Measurements from ENCODE around the gene ARL6IP4. TPM values are rescaled to one million over a fixed set of nuclear protein-coding genes. Genes with fewer than 3 reads are reported as not detected.

ARL6IP4 gene
- polyA plus RNA-seq, 3 donors, result 152 to 268 (median 167) TPM

DNA sequence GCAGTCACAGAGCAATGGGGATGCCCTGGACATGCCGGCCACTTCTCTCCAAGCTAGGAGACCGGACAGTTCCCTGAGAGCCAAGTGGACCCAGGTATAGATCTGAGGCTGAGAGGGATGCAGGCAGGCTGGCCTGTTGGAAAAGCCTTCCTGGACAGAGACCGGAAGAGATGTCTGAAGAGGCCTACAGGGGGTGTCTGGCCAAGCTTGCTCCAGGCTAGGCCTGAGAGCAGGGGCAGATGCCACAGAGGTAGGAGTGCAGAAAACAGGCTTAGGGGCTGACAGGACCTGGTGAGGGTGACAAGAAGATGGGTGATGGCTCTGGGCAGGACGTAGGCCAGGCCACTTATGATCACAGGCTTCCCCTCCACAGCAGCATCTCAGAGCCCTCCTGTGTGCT is 30.2 kb downstream of the ARL6IP4 start:
- Histone ChIP-seq H3K36me3 (replicated peaks in 1 of 2; ENCODE audit: control insufficient read depth in 1 of 2, insufficient read depth in 2 of 2, low read length in 2 of 2) (no peaks in the 10 kb centered on the region), H4K20me1 (ENCODE audit: insufficient read depth, low read length) (no peaks in the 10 kb centered on the region), H3K9ac (ENCODE audit: insufficient read depth, low read length, poor library complexity, severe bottlenecking) (no peak overlapping the region), H3K4me1 (ENCODE audit: control insufficient read depth in 1 of 2, insufficient read depth in 2 of 2, low read length in 2 of 2) (no peaks in the 10 kb centered on the region), H3K4me3 (replicated peaks in 1 of 3; ENCODE audit: low read depth in 2 of 3, low read length in 3 of 3) (no peak overlapping the region), H3K27me3 (ENCODE audit: control insufficient read depth in 2 of 2, insufficient read depth in 2 of 2, low read length in 2 of 2) (no peaks in the 10 kb centered on the region), H3K4me2 (replicated peaks; ENCODE audit: extremely low read depth, low read length, poor library complexity, severe bottlenecking) (no peak overlapping the region), H3K27ac (ENCODE audit: low read depth in 1 of 2, low read length in 2 of 2) (no peak overlapping the region), H3K9me3 (replicated peaks in 1 of 2; ENCODE audit: control insufficient read depth in 1 of 2, insufficient read depth in 1 of 2, low read length in 2 of 2) (peaks cover 0 to 5% of the 10 kb centered on the region in 2 donors), H3K79me2 (ENCODE audit: insufficient read depth, low read length) (no peaks in the 10 kb centered on the region), H2AFZ (ENCODE audit: insufficient read depth, low read depth, low read length, poor library complexity, severe bottlenecking) (no peak overlapping the region)
- Mint-ChIP-seq H3K27me3 (ENCODE audit: low read depth in 3 of 3) (peaks cover 0 to 2% (median 1%) of the 10 kb centered on the region in 3 donors), H3K9me3 (peaks cover 0 to 4% (median 0%) of the 10 kb centered on the region in 7 donors), H3K4me3 (no peak overlapping the region), H3K27ac (no peak overlapping the region), H3K36me3 (no peaks in the 10 kb centered on the region), H3K4me1 (no peaks in the 10 kb centered on the region)
- intact Hi-C loops (cut with micrococcal nuclease), result no loop called here
- TF ChIP-seq, protein P1, sequence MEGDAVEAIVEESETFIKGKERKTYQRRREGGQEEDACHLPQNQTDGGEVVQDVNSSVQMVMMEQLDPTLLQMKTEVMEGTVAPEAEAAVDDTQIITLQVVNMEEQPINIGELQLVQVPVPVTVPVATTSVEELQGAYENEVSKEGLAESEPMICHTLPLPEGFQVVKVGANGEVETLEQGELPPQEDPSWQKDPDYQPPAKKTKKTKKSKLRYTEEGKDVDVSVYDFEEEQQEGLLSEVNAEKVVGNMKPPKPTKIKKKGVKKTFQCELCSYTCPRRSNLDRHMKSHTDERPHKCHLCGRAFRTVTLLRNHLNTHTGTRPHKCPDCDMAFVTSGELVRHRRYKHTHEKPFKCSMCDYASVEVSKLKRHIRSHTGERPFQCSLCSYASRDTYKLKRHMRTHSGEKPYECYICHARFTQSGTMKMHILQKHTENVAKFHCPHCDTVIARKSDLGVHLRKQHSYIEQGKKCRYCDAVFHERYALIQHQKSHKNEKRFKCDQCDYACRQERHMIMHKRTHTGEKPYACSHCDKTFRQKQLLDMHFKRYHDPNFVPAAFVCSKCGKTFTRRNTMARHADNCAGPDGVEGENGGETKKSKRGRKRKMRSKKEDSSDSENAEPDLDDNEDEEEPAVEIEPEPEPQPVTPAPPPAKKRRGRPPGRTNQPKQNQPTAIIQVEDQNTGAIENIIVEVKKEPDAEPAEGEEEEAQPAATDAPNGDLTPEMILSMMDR (IDR thresholded peaks at IDR 0.05), result no peak
- WGBS (ENCODE audit: insufficient coverage), result 93% methylated on average over 3 of the region's 4 CpGs
- DNase-seq, result no peak

DNA sequence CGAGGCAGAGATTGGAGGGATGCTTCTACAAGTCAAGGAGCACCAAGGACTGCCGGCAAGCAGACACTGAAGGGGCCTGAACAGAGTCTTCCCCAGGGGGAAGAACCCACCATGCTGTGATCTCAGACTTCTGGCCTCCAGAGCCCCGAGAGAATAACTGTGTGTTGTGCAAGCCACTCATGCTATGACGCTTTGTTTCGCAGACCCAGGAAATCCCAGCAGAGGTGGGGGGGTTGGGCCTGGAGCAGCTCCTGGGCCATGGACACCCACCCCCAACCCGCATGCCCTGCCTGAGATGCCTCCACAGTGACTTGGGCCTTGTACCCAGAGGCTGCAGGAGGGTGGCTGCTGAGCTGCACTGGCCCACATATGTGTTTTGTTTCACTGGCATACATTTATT is 31.2 kb downstream of the ARL6IP4 start:
- H4K20me1 ChIP-seq (ENCODE audit: insufficient read depth, low read length), result no peaks in the 10 kb centered on the region
- H3K4me2 ChIP-seq (replicated peaks; ENCODE audit: extremely low read depth, low read length, poor library complexity, severe bottlenecking), result no peak overlapping the region
- no peaks in the 10 kb centered on the region for H3K79me2 ChIP-seq (ENCODE audit: insufficient read depth, low read length)
- peaks cover 0 to 5% of the 10 kb centered on the region in 2 donors for H3K9me3 ChIP-seq (replicated peaks in 1 of 2; ENCODE audit: control insufficient read depth in 1 of 2, insufficient read depth in 1 of 2, low read length in 2 of 2)
- no peaks in the 10 kb centered on the region for H3K36me3 Mint-ChIP-seq
- no peaks in the 10 kb centered on the region for H3K4me1 Mint-ChIP-seq
- H3K27me3 ChIP-seq (ENCODE audit: control insufficient read depth in 2 of 2, insufficient read depth in 2 of 2, low read length in 2 of 2), result no peaks in the 10 kb centered on the region
- TF ChIP-seq, protein P1 (IDR thresholded peaks at IDR 0.05), result no peak
- intact Hi-C loops (cut with micrococcal nuclease), result no loop called here
- no peak overlapping the region for H3K4me3 ChIP-seq (replicated peaks in 1 of 3; ENCODE audit: low read depth in 2 of 3, low read length in 3 of 3)
- H3K9ac ChIP-seq (ENCODE audit: insufficient read depth, low read length, poor library complexity, severe bottlenecking), result no peak overlapping the region
- no peak for DNase-seq
- H3K36me3 ChIP-seq (replicated peaks in 1 of 2; ENCODE audit: control insufficient read depth in 1 of 2, insufficient read depth in 2 of 2, low read length in 2 of 2), result no peaks in the 10 kb centered on the region
- H3K4me3 Mint-ChIP-seq, result no peak overlapping the region
- no peak overlapping the region for H2AFZ ChIP-seq (ENCODE audit: insufficient read depth, low read depth, low read length, poor library complexity, severe bottlenecking)
- H3K27ac Mint-ChIP-seq, result no peak overlapping the region
- peaks cover 0 to 2% (median 1%) of the 10 kb centered on the region in 3 donors for H3K27me3 Mint-ChIP-seq (ENCODE audit: low read depth in 3 of 3)
- whole genome bisulfite sequencing (ENCODE audit: insufficient coverage), result 71% methylated on average over 6 of the region's 6 CpGs
- peaks cover 0 to 4% (median 0%) of the 10 kb centered on the region in 7 donors for H3K9me3 Mint-ChIP-seq
- H3K27ac ChIP-seq (ENCODE audit: low read depth in 1 of 2, low read length in 2 of 2), result no peak overlapping the region
- no peaks in the 10 kb centered on the region for H3K4me1 ChIP-seq (ENCODE audit: control insufficient read depth in 1 of 2, insufficient read depth in 2 of 2, low read length in 2 of 2)

Data from CD14-positive monocyte (primary cell).